ENCODE measurements around the gene TNFSF18.

DNA sequence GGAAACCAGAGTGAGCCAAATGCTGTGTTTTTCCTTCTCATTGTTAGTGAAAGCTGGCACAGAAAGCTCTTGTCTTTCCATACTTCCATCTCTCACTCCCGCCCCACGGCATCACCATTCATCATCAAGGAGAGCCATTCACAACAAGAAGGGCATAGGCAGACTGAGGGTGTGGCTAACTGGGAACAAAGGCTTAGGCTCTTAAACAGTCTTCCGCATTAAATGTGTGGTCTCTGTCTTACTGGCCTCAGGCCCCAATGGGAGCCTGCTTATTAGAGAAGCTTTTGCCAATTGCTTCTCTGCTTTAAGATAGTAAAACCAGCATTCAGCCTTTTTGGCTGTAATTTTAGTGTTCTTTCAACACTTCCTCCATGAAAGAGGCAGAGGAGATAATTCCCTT lies 51.4 kb downstream of the TNFSF18 start:
- TF ChIP-seq, protein P1, sequence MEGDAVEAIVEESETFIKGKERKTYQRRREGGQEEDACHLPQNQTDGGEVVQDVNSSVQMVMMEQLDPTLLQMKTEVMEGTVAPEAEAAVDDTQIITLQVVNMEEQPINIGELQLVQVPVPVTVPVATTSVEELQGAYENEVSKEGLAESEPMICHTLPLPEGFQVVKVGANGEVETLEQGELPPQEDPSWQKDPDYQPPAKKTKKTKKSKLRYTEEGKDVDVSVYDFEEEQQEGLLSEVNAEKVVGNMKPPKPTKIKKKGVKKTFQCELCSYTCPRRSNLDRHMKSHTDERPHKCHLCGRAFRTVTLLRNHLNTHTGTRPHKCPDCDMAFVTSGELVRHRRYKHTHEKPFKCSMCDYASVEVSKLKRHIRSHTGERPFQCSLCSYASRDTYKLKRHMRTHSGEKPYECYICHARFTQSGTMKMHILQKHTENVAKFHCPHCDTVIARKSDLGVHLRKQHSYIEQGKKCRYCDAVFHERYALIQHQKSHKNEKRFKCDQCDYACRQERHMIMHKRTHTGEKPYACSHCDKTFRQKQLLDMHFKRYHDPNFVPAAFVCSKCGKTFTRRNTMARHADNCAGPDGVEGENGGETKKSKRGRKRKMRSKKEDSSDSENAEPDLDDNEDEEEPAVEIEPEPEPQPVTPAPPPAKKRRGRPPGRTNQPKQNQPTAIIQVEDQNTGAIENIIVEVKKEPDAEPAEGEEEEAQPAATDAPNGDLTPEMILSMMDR (IDR thresholded peaks at IDR 0.05; ENCODE audit: poor library complexity) = no peak
- TF ChIP-seq EZH2phosphoT487 (IDR thresholded peaks at IDR 0.05; ENCODE audit: low read depth, severe bottlenecking, unreplicated experiment) = no peak
